ENCODE data around the gene UTP25. TPM values are rescaled to one million over a fixed set of nuclear protein-coding genes. Genes with fewer than 3 reads are reported as not detected.
A peak's percentile ranks its signal among the peaks of the same experiment; 100 is the strongest.

Gene UTP25
- total and polyA plus RNA-seq, 4 donors, result 1.8 to 7.3 (median 4.6) TPM

DNA sequence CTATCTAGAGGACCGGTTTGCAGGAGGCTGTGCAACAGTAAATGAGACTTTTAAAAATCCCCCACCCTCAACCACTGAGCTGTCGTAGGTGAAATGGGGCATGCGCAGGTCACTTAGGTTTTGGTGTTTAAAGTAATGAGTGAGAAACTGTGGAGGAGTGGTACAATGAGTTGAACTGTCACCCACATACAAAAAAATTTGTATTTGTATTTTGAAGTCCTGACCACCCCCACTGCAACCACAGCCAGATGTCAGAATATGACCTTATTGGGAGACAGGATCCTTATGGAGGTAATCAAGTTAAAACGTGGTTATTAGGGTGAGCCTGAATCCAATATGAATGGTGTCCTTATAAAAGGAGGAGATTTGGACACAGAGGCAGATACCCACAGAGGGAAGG lies 20.3 kb upstream of the UTP25 start:
- DNase-seq, result no peak
- Histone ChIP-seq H3K4me3 (no peak overlapping the region), H3K36me3 (ENCODE audit: control insufficient read depth in 4 of 4, insufficient read depth in 4 of 4, low read length in 4 of 4) (no peaks in the 10 kb centered on the region), H3K4me1 (ENCODE audit: control insufficient read depth in 5 of 5, insufficient read depth in 5 of 5, low read length in 5 of 5) (peaks cover 0 to 5% (median 0%) of the 10 kb centered on the region in 5 donors), H3K27ac (ENCODE audit: low read depth in 1 of 2, low read length in 1 of 2) (no peak overlapping the region), H3K9me3 (ENCODE audit: control insufficient read depth in 4 of 4, insufficient read depth in 3 of 4, low read length in 3 of 4) (no peaks in the 10 kb centered on the region), H3K27me3 (ENCODE audit: control insufficient read depth in 3 of 3, insufficient read depth in 3 of 3, low read length in 2 of 3) (peaks cover 0 to 6% (median 5%) of the 10 kb centered on the region in 3 donors), H3K9ac (ENCODE audit: insufficient read depth in 1 of 2, low read length in 2 of 2) (no peak overlapping the region)
- TF ChIP-seq, protein P1, sequence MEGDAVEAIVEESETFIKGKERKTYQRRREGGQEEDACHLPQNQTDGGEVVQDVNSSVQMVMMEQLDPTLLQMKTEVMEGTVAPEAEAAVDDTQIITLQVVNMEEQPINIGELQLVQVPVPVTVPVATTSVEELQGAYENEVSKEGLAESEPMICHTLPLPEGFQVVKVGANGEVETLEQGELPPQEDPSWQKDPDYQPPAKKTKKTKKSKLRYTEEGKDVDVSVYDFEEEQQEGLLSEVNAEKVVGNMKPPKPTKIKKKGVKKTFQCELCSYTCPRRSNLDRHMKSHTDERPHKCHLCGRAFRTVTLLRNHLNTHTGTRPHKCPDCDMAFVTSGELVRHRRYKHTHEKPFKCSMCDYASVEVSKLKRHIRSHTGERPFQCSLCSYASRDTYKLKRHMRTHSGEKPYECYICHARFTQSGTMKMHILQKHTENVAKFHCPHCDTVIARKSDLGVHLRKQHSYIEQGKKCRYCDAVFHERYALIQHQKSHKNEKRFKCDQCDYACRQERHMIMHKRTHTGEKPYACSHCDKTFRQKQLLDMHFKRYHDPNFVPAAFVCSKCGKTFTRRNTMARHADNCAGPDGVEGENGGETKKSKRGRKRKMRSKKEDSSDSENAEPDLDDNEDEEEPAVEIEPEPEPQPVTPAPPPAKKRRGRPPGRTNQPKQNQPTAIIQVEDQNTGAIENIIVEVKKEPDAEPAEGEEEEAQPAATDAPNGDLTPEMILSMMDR (IDR thresholded peaks at IDR 0.05; ENCODE audit: control extremely low read depth, extremely low read depth), result no peak
- 84 to 95% methylated on average over 4 of the region's 4 CpGs for WGBS, 2 donors
- ATAC-seq (ENCODE audit: insufficient read depth, low FRiP score), result no peak

DNA sequence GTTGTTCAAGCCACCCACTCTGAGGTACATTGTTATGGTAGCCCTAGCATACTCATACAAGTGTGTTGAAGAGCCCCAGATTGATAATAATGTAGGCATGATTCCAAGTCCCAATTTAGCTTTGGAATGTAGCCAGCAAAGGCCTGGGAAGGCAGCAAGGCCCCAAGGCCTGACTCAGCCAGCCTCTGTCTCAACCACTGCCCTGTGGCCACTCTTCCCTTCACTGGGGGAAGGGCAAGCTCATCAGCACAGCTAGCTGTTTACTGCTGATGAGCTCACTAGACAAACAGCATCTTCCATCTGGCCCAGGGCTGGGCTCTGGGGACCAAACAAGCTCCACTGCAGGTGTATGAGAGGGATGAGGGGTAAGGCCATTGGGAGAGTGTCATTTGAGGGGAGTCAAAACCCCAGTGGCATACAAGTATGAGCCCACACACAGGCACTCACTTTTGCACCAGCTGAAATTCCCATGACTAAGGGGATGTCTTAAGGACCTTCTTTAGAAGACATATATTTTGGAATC lies 19.7 kb upstream of the UTP25 start:
- ATAC-seq (ENCODE audit: insufficient read depth, low FRiP score) (no peak), DNase-seq (peak; percentile 40 to 72 (median 68))
- no peaks in the 10 kb centered on the region for H3K9me3 ChIP-seq (ENCODE audit: control insufficient read depth in 4 of 4, insufficient read depth in 3 of 4, low read length in 3 of 4)
- H3K27ac ChIP-seq (ENCODE audit: low read depth in 1 of 2, low read length in 1 of 2), result peak overlapping the region in 1 of 2 donors; percentile 65
- H3K36me3 ChIP-seq (ENCODE audit: control insufficient read depth in 4 of 4, insufficient read depth in 4 of 4, low read length in 4 of 4), result no peaks in the 10 kb centered on the region
- TF ChIP-seq, protein P1 (IDR thresholded peaks at IDR 0.05; ENCODE audit: control extremely low read depth, extremely low read depth), result no peak
- peaks cover 0 to 5% (median 0%) of the 10 kb centered on the region in 5 donors for H3K4me1 ChIP-seq (ENCODE audit: control insufficient read depth in 5 of 5, insufficient read depth in 5 of 5, low read length in 5 of 5)
- no peak overlapping the region for H3K9ac ChIP-seq (ENCODE audit: insufficient read depth in 1 of 2, low read length in 2 of 2)
- H3K27me3 ChIP-seq (ENCODE audit: control insufficient read depth in 3 of 3, insufficient read depth in 3 of 3, low read length in 2 of 3), result peaks cover 0 to 5% (median 3%) of the 10 kb centered on the region in 3 donors
- no peak overlapping the region for H3K4me3 ChIP-seq

DNA sequence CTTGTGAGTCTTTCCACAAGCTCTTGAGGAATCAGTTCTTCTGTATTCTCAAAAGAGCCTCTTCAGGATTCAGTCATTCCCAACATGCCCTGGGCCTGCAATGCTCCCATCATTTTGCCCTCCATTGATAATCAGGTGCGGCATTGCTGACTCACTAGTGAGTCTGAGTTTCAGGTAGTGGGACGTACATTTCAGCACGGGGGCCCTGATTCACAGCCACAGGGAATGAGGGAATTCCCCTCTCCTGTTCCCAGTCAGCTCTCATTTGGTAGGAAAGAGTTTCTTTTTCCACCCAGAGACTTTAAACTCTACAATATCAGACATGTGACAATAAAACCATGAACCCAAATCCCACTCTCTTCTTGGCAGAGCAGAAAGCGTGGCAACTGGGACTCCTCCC lies 18.2 kb upstream of the UTP25 start:
- no peak overlapping the region for H3K27ac ChIP-seq (ENCODE audit: low read depth in 1 of 2, low read length in 1 of 2)
- H3K36me3 ChIP-seq (ENCODE audit: control insufficient read depth in 4 of 4, insufficient read depth in 4 of 4, low read length in 4 of 4), result no peaks in the 10 kb centered on the region
- H3K9me3 ChIP-seq (ENCODE audit: control insufficient read depth in 4 of 4, insufficient read depth in 3 of 4, low read length in 3 of 4), result no peaks in the 10 kb centered on the region
- ATAC-seq (ENCODE audit: insufficient read depth, low FRiP score), result no peak
- H3K4me3 ChIP-seq, result no peak overlapping the region
- no peak for DNase-seq
- TF ChIP-seq, protein P1 (IDR thresholded peaks at IDR 0.05; ENCODE audit: control extremely low read depth, extremely low read depth), result no peak
- no peak overlapping the region for H3K9ac ChIP-seq (ENCODE audit: insufficient read depth in 1 of 2, low read length in 2 of 2)
- peaks cover 0 to 5% (median 2%) of the 10 kb centered on the region in 3 donors for H3K27me3 ChIP-seq (ENCODE audit: control insufficient read depth in 3 of 3, insufficient read depth in 3 of 3, low read length in 2 of 3)
- WGBS, 2 donors, result 90 to 92% methylated on average over 4 of the region's 4 CpGs
- H3K4me1 ChIP-seq (ENCODE audit: control insufficient read depth in 5 of 5, insufficient read depth in 5 of 5, low read length in 5 of 5), result peaks cover 0 to 5% (median 0%) of the 10 kb centered on the region in 5 donors

DNA sequence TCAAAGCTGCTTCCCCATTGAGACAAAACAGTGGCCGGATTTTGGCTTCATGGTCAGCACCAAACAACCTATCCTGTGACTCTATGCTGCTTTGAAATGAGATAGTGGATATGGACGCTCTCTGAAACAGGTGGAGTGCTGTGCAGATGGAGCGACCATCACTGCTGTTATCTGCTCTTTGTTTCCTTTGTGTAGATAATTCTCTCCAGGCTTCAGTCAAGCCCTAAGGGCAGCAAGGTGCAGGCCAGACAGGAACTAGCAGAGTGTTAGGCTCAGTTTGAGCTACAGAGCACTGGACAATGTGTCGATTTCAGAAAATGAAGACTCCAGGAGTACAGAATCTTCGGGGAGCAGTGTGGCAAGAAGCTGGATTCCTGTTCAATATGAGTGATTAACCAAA lies 17.0 kb upstream of the UTP25 start:
- Histone ChIP-seq H3K36me3 (ENCODE audit: control insufficient read depth in 4 of 4, insufficient read depth in 4 of 4, low read length in 4 of 4) (no peaks in the 10 kb centered on the region), H3K27ac (ENCODE audit: low read depth in 1 of 2, low read length in 1 of 2) (no peak overlapping the region), H3K4me1 (ENCODE audit: control insufficient read depth in 5 of 5, insufficient read depth in 5 of 5, low read length in 5 of 5) (peaks cover 0 to 5% (median 0%) of the 10 kb centered on the region in 5 donors), H3K4me3 (no peak overlapping the region), H3K9ac (ENCODE audit: insufficient read depth in 1 of 2, low read length in 2 of 2) (no peak overlapping the region), H3K27me3 (ENCODE audit: control insufficient read depth in 3 of 3, insufficient read depth in 3 of 3, low read length in 2 of 3) (peaks cover 0 to 5% (median under 1%) of the 10 kb centered on the region in 3 donors), H3K9me3 (ENCODE audit: control insufficient read depth in 4 of 4, insufficient read depth in 3 of 4, low read length in 3 of 4) (no peaks in the 10 kb centered on the region)
- 85 to 92% methylated on average over 5 of the region's 5 CpGs for WGBS, 2 donors
- no peak for ATAC-seq (ENCODE audit: insufficient read depth, low FRiP score)
- TF ChIP-seq, protein P1 (IDR thresholded peaks at IDR 0.05; ENCODE audit: control extremely low read depth, extremely low read depth), result no peak
- DNase-seq, result no peak

All from lung (tissue), 12 donors.